HG03469 (cell line): Measurements from ENCODE around the gene STAT6.

ENCODE experiments used
- ATAC-seq: cut with Tn5 transposase; IDR thresholded peaks from one replicate; pipeline ENCODE4 v1.9.1; 2021; ENCODE audit warnings: mild to moderate bottlenecking, moderate library complexity, moderate number of reproducible peaks; ENCODE audit not compliant: unreplicated experiment

The STAT6 gene

DNA sequence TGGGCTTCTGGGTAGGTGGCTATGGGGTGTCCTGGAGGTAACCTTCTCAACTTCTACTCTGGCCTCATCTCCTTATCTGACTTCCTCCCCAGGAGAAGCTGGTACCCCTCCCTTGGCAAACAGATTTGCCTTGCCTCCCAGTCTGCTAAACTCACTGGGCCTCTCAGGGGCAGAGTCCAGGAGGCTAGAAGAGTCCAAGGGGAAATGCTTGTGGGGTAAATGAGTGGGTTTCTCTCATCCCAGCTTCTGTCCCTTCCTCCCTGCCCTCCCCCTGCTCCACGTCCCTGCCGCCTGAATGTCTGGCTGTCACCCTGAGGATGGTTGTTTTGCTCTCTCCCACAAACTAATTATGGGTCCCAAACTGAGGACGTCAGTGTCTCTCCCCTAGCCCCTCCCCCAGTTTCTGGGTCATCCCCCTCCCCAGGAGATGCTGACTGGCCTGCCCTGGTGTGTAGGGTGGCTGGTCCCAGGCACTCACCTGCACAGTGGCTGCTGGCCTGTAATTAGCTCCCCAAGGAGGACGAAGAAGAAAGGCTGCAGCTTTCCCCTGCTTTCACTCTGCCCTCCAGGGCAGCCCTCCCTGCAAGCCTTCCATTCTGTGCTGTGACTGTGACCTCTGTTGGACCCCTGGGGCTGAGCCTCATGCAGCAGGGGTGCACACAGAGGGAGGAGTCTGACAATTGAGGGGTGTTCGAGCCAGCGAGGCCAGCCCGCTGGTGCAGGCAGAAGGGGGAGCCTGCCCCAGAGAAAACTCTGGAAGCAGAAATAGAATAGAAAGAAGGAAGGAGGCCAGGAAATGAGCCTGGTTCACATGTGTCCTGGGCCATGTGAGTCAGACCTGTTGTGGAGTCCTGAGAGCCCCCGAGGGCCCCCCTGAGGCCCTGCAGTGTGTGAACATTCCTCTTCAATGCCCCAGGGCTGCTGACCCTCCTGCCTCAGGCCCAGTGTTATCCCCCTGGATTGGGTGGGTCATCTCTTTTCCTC, 36.1 kb upstream of the STAT6 start, which contains the start of gene LRP1-AS:
LRP1-AS (minus strand) TSS at position 659 of the 984 bp plus-strand sequence.
- no peak for ATAC-seq

GRCh38 chr12:57146092-57146491, 34.9 kb upstream of the STAT6 start:
- ATAC-seq: no peak

DNA sequence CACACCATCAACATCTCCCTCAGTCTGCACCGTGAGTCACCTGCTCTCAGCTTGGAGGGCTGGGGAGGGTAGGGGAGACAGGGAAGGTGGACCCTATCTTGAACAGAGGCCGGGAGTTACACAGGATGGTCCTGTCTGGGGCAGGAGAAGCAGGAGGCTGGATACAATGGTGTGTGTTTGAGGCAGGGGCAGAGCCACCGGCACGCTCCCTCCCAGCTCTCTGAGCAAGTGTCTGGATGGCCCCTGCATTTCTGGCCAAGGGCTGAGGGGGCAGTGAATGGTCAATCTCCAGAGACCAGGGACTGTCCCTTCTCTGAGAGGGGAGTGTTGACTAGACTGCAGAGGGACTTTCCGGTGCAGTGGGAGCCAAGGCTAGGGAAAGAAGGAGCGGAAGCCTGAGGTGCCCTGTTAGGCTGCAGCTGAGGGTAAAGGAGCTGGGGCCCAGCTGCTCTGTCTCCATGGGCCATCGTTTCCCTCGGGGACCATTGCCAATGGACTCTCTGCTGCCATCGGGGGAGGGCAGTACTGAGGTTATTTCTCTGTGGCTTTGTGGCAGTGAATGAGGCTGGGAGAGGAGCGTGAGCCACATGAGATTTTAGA, 34.4 kb upstream of the STAT6 start:
- ATAC-seq: no peak

DNA sequence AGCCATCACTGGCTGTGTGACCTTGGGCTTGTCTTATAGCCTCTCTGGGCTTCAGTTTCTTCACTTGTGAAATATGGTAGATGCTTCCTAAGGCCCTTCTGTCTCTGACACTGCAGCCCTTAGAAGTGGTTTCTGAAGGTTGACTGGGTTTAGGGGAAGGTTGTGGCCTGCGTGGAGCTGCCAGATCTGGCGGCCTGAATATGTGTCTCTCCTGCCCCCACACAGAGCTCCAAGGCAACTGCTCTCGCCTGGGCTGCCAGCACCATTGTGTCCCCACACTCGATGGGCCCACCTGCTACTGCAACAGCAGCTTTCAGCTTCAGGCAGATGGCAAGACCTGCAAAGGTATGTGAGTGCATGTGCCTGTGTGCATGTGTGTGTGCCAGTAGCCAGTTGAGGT, 32.3 kb upstream of the STAT6 start:
- ATAC-seq: no peak

DNA sequence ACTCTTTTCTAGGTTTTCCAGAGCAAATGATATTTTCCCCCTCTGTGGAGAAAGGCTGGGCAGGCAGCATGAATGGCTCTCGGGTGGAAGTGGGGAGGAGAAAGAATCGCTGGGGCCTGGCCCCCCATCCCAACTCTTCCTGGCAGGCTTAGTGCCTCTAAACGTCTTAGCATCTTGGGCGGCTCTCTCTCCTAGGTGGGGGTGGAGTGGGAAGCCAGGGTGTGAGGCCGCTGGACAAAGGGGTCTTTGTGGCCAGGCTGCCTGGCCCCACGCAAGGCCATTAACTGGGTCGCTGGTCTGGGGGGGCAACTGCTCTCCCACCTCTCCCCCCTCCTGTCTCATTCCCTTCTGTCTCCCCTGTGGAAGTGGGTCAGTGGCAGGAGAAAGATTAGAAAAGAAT, 31.6 kb upstream of the STAT6 start:
- ATAC-seq: no peak

DNA sequence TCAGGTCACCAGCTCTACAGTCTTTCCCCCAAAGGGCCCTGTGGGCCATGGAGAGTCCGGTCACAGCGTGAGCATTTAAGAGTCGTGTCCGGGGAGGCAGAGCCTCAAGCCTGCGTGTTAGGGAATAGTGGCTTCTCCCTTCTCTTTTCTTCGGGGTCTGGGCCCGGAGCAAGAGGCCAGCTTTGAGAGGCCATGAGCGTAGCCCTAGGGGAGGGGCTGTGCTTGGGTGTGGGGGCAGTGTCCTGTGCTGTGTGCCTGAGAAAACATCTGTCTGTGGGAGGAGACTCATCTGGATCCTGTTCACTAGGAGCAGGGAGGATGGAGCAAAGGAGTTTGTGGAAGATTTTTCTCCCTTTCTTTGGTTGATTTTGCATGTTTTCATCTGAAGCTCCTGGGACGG, 31.0 kb upstream of the STAT6 start:
- no peak for ATAC-seq

DNA sequence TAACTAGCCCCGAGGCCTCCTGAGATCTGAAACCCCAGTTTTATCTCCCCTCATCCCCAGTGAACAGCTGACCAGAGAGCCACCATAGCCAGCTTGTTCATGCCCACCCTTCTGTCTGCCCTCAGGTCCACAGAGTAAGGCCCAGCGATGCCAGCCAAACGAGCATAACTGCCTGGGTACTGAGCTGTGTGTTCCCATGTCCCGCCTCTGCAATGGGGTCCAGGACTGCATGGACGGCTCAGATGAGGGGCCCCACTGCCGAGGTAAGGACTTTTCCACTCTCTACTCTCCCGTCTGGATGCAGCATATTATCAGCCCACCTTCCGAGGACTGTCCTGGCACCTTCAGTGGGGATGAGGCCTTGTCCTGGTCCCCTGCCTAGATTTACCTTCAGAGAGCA, 30.1 kb upstream of the STAT6 start:
- no peak for ATAC-seq

DNA sequence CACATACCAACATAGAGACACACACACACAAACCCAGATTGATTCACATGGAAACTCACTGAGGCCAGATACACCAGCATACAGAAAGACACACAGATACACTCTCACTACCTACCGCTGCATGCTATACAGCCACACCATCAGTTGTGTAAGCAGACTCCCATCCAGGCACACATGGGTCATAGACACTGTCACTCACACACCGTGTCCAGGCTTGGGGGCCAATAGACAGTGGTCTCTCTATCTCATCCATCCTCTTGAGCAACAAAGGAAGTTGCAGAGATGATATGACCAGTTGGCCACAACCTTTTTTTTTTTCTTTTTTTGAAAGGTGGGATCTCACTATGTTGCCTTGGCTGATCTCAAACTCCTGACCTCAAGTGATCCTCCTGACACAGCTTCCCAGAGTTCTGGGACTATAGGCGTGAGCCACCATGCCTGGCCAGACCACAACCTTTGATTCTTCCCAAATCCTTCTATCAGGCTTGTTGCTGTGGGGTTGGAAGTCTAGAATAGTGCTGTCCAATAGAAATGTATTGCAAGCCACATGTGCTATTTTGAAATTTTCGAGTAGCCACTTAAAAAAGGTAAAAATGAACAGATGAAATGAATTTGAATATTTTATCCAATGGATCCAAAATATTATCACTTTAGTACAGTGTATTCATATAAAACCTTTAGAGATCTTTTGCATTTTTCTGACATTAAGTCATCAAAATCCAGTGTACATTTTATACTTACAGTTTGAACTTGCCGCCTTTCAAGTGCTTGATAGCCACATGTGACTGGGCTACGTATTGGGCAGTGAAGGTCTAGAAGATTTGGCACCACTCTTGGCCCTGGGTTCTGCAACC, 28.9 kb upstream of the STAT6 start:
- ATAC-seq: no peak

GRCh38 chr12:57138526-57139272, 27.5 kb upstream of the STAT6 start:
- no peak for ATAC-seq

DNA sequence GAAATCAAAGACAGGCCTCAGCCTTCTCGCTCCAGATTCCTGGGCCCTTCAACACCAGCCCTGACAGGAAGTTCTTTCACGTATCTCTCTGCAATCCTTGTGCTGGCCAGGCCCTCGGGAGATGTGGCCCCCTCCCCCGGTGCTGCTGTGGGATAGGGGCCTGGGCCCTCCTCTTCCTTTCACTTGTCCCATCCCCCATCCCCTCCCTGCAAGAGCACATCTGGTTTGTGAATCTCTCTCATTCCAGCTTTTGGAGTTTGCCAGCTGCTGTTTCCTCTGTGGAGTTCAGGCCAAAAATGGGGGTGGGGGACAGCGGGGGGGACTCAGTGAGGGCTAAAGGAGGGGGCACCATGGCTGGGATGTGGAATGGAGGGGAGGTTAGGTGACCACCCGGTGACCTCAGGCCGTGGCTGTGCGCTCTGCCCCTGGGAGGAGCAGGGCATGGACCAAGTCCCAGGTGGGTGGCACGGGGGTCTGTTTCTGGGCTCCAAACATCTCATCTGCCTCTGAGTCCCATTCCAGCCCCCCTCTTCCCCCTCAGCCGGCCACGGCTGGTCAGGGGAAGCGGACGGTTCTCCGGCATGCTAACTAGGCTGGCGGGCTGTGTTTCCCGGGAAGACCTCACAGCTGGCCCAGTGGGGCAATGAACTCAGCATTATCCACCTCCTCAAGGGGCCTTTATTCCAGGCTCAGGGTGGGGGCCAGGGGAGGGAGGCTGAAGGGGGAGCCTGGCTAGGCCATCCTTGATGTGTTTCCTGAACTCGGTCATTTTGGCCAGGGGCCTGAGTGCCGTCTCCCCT, 24.6 kb upstream of the STAT6 start:
- no peak for ATAC-seq

DNA sequence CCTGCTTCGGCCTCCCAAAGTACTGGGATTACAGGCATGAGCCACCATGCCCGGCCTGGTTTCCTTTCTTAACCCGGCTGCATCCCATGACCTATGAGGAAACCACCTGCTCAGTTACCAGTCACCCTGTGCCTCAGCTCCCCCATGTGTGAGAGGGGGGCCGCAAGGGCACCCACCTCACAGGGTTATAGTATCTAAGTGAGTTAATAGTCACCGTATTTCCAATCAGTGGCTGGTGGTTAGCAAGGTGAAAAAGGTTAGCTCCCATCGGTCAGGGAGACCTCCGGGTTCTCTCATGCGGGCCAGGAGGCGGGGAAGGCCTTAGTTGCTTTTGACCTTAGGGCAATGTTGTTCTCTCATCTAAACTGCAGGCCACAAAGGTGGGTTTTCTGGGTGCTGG, 23.8 kb upstream of the STAT6 start:
- ATAC-seq: no peak

DNA sequence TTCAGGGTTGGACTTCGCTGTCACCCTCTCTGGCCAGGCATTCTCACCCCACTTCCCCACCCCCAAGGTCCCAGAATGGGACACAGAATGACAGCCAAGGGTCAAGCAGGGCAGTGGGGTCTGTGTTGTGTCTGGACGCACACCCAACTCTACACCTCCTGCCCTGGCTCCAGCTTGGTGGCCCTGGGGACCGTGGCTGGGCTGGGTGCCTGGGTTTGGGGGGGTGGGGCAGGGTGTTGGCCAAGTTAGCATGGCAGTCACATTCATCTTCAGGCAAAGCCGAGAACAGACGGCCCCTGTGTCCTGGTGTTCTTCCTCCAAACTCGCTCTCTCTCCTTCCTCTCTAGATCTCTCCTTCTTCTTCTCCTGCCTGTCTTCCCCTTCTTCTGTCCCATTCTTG, 22.8 kb upstream of the STAT6 start:
- no peak for ATAC-seq

DNA sequence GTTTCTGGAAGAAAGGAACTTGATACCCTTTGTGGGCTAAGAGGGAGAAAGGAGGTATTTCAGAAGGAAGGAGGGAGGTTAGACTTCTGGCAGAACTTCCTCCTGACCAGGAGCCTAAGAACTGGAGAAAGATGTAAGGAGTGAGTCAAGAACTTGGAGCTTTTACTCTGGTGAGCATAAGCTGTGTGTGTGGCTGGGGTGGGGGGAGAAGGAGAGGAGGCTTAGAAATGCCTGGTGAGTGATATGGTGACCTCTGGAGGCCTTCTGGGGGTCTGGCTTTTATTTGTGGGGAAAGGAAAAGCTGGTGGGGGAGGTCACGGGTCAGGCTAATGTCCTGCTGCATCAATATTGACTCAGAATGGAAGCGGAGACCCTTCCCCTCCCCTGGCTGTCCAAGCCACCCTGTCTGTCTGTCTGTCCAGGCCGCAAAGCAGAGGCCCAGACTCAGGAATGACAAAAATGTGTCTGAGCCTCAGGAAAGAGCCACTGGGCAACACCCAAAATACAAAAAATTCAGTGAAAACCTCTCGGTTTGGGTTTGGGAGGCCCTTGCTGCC, 21.9 kb upstream of the STAT6 start:
- no peak for ATAC-seq

DNA sequence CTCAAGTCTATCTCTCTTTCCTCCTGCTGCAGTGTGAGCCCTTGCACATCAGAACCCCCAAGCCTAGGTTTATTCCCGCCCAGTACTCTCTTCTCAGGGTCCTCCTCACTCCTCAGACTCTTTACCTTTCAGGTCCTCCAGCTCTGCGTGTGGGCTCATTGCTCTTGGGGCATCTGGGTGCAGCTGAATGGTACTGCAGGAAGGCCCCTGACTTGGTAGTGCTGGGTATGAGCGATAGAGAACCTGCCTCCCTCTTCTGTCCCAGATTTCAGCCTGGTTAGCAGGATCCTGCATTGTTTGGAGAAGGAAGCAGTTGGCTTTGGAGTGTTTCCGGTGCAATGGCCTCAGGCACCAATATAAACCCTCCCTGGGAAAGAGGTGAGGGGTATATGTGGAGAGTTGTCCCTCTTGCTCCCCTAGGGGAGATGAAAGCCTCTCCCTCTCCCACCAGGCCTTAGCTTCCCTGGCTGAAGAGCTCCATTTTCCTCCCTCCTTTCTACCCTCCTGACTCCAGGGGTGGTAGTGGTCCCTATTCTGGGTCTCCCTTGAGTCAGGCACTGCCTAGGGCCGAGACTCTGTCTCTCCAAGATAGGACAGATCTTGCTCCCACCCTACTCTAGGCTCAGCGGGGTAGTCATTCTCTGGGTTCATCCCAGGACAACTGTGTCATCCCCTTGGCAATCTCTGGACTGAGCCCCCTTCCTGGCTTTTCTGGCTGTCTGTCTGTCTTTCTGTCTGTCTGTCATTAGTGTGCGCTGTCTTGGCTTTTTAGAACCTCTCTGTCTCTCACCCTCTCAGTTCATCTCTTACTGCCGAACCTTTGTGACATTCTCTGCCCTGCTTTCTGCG, 21.0 kb upstream of the STAT6 start:
- no peak for ATAC-seq

- no peak for ATAC-seq
Measured at GRCh38 chr12:57130941-57131340, 19.8 kb upstream of the STAT6 start.

DNA sequence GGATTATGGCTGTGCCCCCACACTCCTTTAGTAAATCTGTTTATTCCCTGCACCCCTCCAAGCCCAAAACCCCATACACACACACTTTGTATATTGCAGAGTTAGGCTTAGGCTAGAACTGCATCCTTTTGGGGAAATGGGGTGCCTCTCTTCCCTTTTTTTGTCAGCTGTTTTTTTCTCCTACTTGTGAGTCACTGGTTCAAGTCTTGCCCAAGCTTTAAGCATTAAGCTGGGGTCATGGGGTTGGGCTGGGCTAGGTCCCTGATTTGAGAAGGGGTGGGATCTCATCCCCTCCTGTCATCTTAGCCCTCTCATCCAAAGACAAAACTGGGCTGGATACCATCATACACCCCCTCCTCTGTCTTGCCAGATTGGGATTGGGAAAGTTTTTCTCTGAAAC, 18.7 kb upstream of the STAT6 start:
- no peak for ATAC-seq

DNA sequence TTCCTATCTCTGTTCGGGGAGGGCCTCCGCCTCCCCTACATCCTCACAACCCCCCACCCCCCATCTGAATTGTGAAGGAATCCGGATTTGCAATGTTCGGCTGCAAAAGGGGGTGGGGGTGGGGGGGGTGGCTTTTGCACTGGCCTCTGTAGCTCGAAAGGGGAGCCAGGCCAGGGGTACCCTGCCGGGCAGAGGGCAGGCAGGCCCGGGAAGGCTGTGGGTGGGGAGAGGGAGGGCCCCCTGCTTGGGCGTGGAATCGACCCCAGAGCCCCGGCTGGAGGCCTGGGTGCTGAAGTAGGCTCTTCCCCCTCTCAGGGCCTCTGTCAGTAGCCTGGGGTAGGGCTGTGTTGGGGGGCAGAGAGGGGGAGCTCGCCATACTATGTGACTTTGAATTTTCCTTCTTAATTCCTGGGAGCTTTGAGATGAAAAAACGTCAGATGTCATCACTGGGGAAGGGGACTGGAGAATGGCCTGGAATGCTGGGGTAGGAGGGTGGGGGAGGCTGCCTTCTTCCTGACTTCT, 18.2 kb upstream of the STAT6 start:
- no peak for ATAC-seq

DNA sequence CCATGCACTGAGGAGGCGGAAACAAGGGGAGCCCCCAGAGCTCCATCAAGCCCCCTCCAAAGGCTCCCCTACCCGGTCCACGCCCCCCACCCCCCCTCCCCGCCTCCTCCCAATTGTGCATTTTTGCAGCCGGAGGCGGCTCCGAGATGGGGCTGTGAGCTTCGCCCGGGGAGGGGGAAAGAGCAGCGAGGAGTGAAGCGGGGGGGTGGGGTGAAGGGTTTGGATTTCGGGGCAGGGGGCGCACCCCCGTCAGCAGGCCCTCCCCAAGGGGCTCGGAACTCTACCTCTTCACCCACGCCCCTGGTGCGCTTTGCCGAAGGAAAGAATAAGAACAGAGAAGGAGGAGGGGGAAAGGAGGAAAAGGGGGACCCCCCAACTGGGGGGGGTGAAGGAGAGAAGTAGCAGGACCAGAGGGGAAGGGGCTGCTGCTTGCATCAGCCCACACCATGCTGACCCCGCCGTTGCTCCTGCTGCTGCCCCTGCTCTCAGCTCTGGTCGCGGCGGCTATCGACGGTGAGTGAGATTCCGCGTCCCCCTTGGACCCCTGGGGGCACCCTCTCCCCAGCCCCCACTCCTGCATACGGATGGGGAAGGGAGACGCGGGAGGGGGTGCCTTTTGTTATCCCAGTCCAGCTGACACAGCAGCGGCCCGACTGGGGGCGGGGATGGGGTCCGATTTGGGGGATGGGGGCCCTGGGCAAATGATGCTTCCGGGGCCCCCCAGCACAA, 17.5 kb upstream of the STAT6 start:
- ATAC-seq: no peak
